ENCODE results near the gene ADAMTS5.

The ADAMTS5 gene

GRCh38 chr21:26967062-26967913 is at the start of gene ADAMTS5:
Gene ADAMTS5 (minus strand): TSS chr21:26967088. CDS start chr21:26966391, 697 bp downstream.
- DNase-seq (ENCODE audit: low spot score) = peak; percentile 81

GRCh38 chr21:27001526-27001925 is 34.6 kb upstream of the ADAMTS5 start:
- DNase-seq (ENCODE audit: low spot score) = peak; percentile 24

GRCh38 chr21:26983576-26983975 is 16.7 kb upstream of the ADAMTS5 start:
- no peak for DNase-seq (ENCODE audit: low spot score)

GRCh38 chr21:26982767-26983166 is 15.9 kb upstream of the ADAMTS5 start:
- peak; percentile 11 for DNase-seq (ENCODE audit: low spot score)

GRCh38 chr21:26977746-26978145 is 10.9 kb upstream of the ADAMTS5 start:
- DNase-seq (ENCODE audit: low spot score) = peak; percentile 42

- no peak for DNase-seq (ENCODE audit: low spot score)
These were observed 6.3 kb upstream of the ADAMTS5 start for GRCh38 chr21:26973226-26973625.

GRCh38 chr21:26972192-26972591 is 5.3 kb upstream of the ADAMTS5 start:
- DNase-seq (ENCODE audit: low spot score) = no peak

- DNase-seq (ENCODE audit: low spot score) = no peak
These were observed 3.3 kb upstream of the ADAMTS5 start for GRCh38 chr21:26969971-26970725.

GRCh38 chr21:26966649-26967061 is 233 bp downstream of the ADAMTS5 start:
- DNase-seq (ENCODE audit: low spot score) = no peak

- DNase-seq (ENCODE audit: low spot score) = peak; percentile 37
These were observed 844 bp downstream of the ADAMTS5 start for GRCh38 chr21:26965907-26966581.

- peak; percentile 36 for DNase-seq (ENCODE audit: low spot score)
These were observed 1.6 kb downstream of the ADAMTS5 start for GRCh38 chr21:26965040-26965906.

- DNase-seq (ENCODE audit: low spot score) = peak; percentile 75
These were observed 2.6 kb downstream of the ADAMTS5 start for GRCh38 chr21:26964170-26964778.

GRCh38 chr21:26962621-26963181 is 4.2 kb downstream of the ADAMTS5 start:
- DNase-seq (ENCODE audit: low spot score) = peak; percentile 20

- no peak for DNase-seq (ENCODE audit: low spot score)
These were observed 5.2 kb downstream of the ADAMTS5 start for GRCh38 chr21:26961698-26962097.

- DNase-seq (ENCODE audit: low spot score) = no peak
These were observed 8.1 kb downstream of the ADAMTS5 start for GRCh38 chr21:26958788-26959187.

- DNase-seq (ENCODE audit: low spot score) = no peak
These were observed 10.1 kb downstream of the ADAMTS5 start for GRCh38 chr21:26956813-26957212.

GRCh38 chr21:26956216-26956615 is 10.7 kb downstream of the ADAMTS5 start:
- no peak for DNase-seq (ENCODE audit: low spot score)

- no peak for DNase-seq (ENCODE audit: low spot score)
These were observed 12.2 kb downstream of the ADAMTS5 start for GRCh38 chr21:26954662-26955121.

- no peak for DNase-seq (ENCODE audit: low spot score)
These were observed 14.4 kb downstream of the ADAMTS5 start for GRCh38 chr21:26952374-26953066.

GRCh38 chr21:26949830-26950229 is 17.1 kb downstream of the ADAMTS5 start:
- DNase-seq (ENCODE audit: low spot score) = no peak
